WTC11 (cell line): ENCODE data around the gene PAIP2. TPM values are rescaled to one million over a fixed set of nuclear protein-coding genes. Genes with fewer than 3 reads are reported as not detected.

Source experiments
- ATAC-seq: fragments of 200-7000 bp; cut with Tn5 transposase; 2 replicates; pipeline ENCODE4 v1.10.0; 2021; ENCODE audit warnings: mild to moderate bottlenecking, moderate library complexity
- CTCF ChIA-PET: fragments of 300-600 bp; sonication (Branson Sonifier 250); formaldehyde crosslinking; loops from one replicate; lab custom pipeline; 2021; ENCODE audit warnings: antibody characterized with exemption; lab: Charles Lee
- POLR2A ChIA-PET: fragments of 350-600 bp; sonication (Branson Sonifier 250); formaldehyde crosslinking; loops from one replicate; lab custom pipeline; 2021; ENCODE audit warnings: antibody characterized with exemption; lab: Charles Lee
- DNase-seq: peaks from one replicate; pipeline ENCODE4 v3.0.0; 2021; ENCODE audit warnings: low spot score
- H3K27ac Mint-ChIP-seq: 2 replicates; pipeline ENCODE4 v1.8.0; 2021; ENCODE audit warnings: mixed read lengths
- H3K27me3 Mint-ChIP-seq: 2 replicates; pipeline ENCODE4 v1.8.0; 2021; ENCODE audit warnings: low read depth, mild to moderate bottlenecking, moderate library complexity, mixed read lengths
- H3K36me3 Mint-ChIP-seq: 2 replicates; pipeline ENCODE4 v1.8.0; 2021; ENCODE audit warnings: mixed read lengths
- H3K4me1 Mint-ChIP-seq: 2 replicates; pipeline ENCODE4 v1.8.0; 2022; ENCODE audit warnings: mixed read lengths
- H3K4me3 Mint-ChIP-seq: 2 replicates; pipeline ENCODE4 v1.8.0; 2021; ENCODE audit warnings: mild to moderate bottlenecking, moderate library complexity, mixed read lengths
- H3K9me3 Mint-ChIP-seq: 2 replicates; pipeline ENCODE4 v1.8.0; 2021; ENCODE audit warnings: mixed read lengths
- AFF4 ChIP-seq: sonication (generic); formaldehyde crosslinking; IDR thresholded peaks from 2 replicates; pipeline ENCODE4 v1.8.1; 2023; ENCODE audit warnings: mild to moderate bottlenecking, missing genetic modification reagents, borderline replicate concordance
- ATF6 ChIP-seq: sonication (generic); formaldehyde crosslinking; IDR thresholded peaks from 2 replicates; pipeline ENCODE4 v1.8.1; 2023; ENCODE audit warnings: mild to moderate bottlenecking, missing genetic modification reagents
- CREB1 ChIP-seq: sonication (generic); formaldehyde crosslinking; IDR thresholded peaks from 2 replicates; pipeline ENCODE4 v1.8.0; 2023; ENCODE audit warnings: mild to moderate bottlenecking, missing genetic modification reagents
- E2F4 ChIP-seq: sonication (generic); formaldehyde crosslinking; IDR thresholded peaks from 2 replicates; pipeline ENCODE4 v1.8.1; 2022; ENCODE audit warnings: low read depth, mild to moderate bottlenecking, moderate library complexity, missing genetic modification reagents, borderline replicate concordance
- EMX1 ChIP-seq: fragments of 250-450 bp; sonication (Bioruptor Pico); IDR thresholded peaks from 2 replicates; pipeline ENCODE4 v1.8.0; 2021; ENCODE audit warnings: mild to moderate bottlenecking
- HMGA2 ChIP-seq: fragments of 250-450 bp; sonication (Bioruptor Pico); IDR thresholded peaks from 2 replicates; pipeline ENCODE4 v1.4.0; 2021; ENCODE audit warnings: mild to moderate bottlenecking, moderate library complexity
- JAZF1 ChIP-seq: fragments of 250-450 bp; sonication (Bioruptor Pico); IDR thresholded peaks from 2 replicates; pipeline ENCODE4 v1.9.0; 2021; ENCODE audit warnings: moderate library complexity, mild to moderate bottlenecking, inconsistent platforms
- NFATC4 ChIP-seq: fragments of 250-450 bp; sonication (Bioruptor Pico); IDR thresholded peaks from 2 replicates; pipeline ENCODE4 v1.9.0; 2021; ENCODE audit warnings: mild to moderate bottlenecking
- NFYB ChIP-seq: sonication (generic); formaldehyde crosslinking; conservative IDR thresholded peaks from 2 replicates; pipeline ENCODE4 v1.8.0; 2022; ENCODE audit warnings: low read depth, missing genetic modification reagents
- NR3C1 ChIP-seq: sonication (generic); formaldehyde crosslinking; conservative IDR thresholded peaks from 2 replicates; pipeline ENCODE4 v1.8.1; 2023; ENCODE audit warnings: low read depth, mild to moderate bottlenecking, missing genetic modification reagents
- RELA ChIP-seq: sonication (generic); formaldehyde crosslinking; IDR thresholded peaks from 2 replicates; pipeline ENCODE4 v1.8.1; 2022; ENCODE audit warnings: missing genetic modification reagents, mild to moderate bottlenecking, borderline replicate concordance
- SP1 ChIP-seq: sonication (generic); formaldehyde crosslinking; conservative IDR thresholded peaks from 2 replicates; pipeline ENCODE4 v1.8.1; 2022; ENCODE audit warnings: missing genetic modification reagents
- ZNF138 ChIP-seq: sonication (generic); formaldehyde crosslinking; conservative IDR thresholded peaks from 2 replicates; pipeline ENCODE4 v1.8.1; 2022; ENCODE audit warnings: mild to moderate bottlenecking, moderate library complexity, missing genetic modification reagents
- ZNF263 ChIP-seq: sonication (generic); formaldehyde crosslinking; IDR thresholded peaks from 2 replicates; pipeline ENCODE4 v1.8.1; 2022; ENCODE audit warnings: low read depth, mild to moderate bottlenecking, moderate library complexity, missing genetic modification reagents
- ZNF423 ChIP-seq: fragments of 250-450 bp; sonication (Bioruptor Pico); IDR thresholded peaks from 2 replicates; pipeline ENCODE4 v2.1.2; 2022; ENCODE audit warnings: mild to moderate bottlenecking, moderate library complexity
- total RNA-seq: library from RNA; stranded (reverse); gene quantifications from 3 replicates; pipeline ENCODE4 v1.2.3, GENCODE V29; 2021
- TF ChIP-seq, protein P1 (sequence below): fragments of 250-450 bp; sonication (Bioruptor Pico); IDR thresholded peaks from 2 replicates; pipeline ENCODE4 v1.8.0; 2021; ENCODE audit warnings: mild to moderate bottlenecking
- TF ChIP-seq, protein P2 (sequence below): fragments of 250-450 bp; sonication (Bioruptor Pico); conservative IDR thresholded peaks from 2 replicates; pipeline ENCODE4 v1.9.0; 2021; ENCODE audit warnings: mild to moderate bottlenecking
- TF ChIP-seq, protein P3 (sequence below): sonication (generic); formaldehyde crosslinking; IDR thresholded peaks from 2 replicates; pipeline ENCODE4 v1.8.1; 2022; ENCODE audit warnings: mild to moderate bottlenecking, moderate library complexity, missing genetic modification reagents

Gene PAIP2
- total RNA-seq, 1 experiment from 2014 or later: 126 TPM

DNA sequence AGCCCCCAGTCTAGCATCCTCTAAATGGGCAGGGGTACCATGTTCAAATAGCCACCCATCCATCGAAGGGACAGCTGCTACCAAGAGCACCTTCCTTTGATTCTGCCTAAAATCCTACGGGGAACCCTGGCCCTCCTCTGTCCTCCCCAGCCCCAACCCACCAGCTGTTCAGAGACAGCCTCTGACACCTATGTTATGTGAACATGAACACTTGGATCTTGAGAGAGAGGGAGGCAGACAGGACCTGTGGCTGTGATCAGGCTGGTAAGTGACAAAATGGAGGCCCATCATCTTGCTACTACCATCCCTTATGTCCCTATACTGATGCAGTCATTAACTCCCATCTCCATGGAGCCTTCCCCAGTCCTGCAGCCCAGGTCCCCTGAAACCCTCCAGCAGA is 33.3 kb downstream of the PAIP2 start:
- Mint-ChIP-seq H3K9me3 (no peaks in the 10 kb centered on the region), H3K27ac (no peak overlapping the region), H3K27me3 (no peaks in the 10 kb centered on the region), H3K36me3 (peaks cover 18% of the 10 kb centered on the region), H3K4me3 (no peak overlapping the region), H3K4me1 (peaks cover 11% of the 10 kb centered on the region)
- TF ChIP-seq, protein P1, sequence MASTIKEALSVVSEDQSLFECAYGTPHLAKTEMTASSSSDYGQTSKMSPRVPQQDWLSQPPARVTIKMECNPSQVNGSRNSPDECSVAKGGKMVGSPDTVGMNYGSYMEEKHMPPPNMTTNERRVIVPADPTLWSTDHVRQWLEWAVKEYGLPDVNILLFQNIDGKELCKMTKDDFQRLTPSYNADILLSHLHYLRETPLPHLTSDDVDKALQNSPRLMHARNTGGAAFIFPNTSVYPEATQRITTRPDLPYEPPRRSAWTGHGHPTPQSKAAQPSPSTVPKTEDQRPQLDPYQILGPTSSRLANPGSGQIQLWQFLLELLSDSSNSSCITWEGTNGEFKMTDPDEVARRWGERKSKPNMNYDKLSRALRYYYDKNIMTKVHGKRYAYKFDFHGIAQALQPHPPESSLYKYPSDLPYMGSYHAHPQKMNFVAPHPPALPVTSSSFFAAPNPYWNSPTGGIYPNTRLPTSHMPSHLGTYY (CRISPR knock-in tag): no peak
- TF ChIP-seq, protein P2, sequence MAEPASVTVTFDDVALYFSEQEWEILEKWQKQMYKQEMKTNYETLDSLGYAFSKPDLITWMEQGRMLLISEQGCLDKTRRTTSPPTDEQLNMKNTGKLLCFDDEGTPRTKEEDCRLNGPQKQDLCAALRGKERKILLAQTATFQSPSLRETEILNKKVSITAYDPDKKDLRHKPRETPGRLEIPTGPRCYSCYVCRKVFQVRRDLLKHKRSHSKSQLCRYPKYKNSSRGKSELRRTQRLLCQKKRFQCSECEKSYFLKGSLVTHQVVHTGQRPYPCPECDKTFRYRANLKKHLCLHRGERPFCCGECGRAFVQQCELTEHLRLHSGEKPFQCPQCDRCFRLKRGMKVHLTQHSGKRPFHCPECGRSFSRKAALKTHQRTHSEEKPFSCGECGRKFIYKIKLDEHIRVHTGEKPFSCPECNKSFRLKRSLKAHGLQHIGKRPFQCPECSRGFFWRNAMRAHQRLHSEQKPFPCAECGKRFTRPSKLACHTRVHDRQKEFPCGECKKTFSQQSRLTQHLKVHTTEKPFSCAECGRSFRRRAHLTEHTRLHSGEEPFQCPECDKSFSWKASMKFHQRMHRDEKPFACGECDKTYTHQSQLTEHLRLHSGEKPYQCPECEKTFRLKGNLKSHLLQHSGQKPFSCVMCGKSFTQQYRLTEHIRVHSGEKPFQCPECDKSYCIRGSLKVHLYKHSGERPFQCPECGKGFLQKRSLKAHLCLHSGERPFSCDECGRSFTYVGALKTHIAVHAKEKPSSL (CRISPR knock-in tag): no peak
- TF ChIP-seq, protein P3, sequence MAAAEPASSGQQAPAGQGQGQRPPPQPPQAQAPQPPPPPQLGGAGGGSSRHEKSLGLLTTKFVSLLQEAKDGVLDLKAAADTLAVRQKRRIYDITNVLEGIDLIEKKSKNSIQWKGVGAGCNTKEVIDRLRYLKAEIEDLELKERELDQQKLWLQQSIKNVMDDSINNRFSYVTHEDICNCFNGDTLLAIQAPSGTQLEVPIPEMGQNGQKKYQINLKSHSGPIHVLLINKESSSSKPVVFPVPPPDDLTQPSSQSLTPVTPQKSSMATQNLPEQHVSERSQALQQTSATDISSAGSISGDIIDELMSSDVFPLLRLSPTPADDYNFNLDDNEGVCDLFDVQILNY (CRISPR knock-in tag): no peak
- ATAC-seq: no peak
- POLR2A ChIA-PET: interaction anchor here (0.5 to 1.6 kb wide), 3 partner anchors 13 to 82 kb away, joined by 3 to 4 read pairs (median 3); partner anchors contain the start of gene MATR3
- no peak for DNase-seq
- CTCF ChIA-PET: no interaction called here

DNA sequence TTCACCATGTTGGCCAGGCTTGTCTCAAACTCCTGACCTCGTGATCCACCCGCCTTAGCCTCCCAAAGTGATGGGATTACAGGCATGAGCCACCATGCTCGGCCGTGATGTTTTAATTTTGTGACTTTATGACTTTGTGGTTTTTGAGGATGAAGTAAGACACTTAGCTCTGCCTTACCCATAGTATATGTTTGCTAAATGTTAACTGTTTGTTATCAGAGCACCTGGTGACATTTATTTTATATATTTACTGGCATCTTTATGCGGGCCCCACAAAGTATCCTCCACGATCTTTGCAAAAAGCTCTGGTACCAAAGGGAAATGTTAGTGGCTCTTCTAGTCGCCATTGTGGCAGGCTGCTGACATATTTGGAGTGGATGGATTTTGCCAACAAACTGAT is 34.7 kb downstream of the PAIP2 start:
- Mint-ChIP-seq H3K9me3 (no peaks in the 10 kb centered on the region), H3K4me3 (no peak overlapping the region)
- POLR2A ChIA-PET: interaction anchor here (0.6 to 0.7 kb wide), 2 partner anchors 12 to 34 kb away, joined by 4 read pairs; no protein-coding TSS in a partner anchor
- ATAC-seq: no peak
- TF ChIP-seq, protein P1 (CRISPR knock-in tag): no peak
- TF ChIP-seq JAZF1 (CRISPR knock-in tag) (no peak), EMX1 (CRISPR knock-in tag) (no peak), ZNF263 (no peak), RELA (CRISPR knock-in tag) (no peak), HMGA2 (CRISPR knock-in tag) (no peak)
- TF ChIP-seq, protein P3 (CRISPR knock-in tag): no peak
- TF ChIP-seq, all 79 proteins: peak for 0
- H3K27me3 Mint-ChIP-seq: no peaks in the 10 kb centered on the region
- CTCF ChIA-PET: no interaction called here
- peaks cover 15% of the 10 kb centered on the region for H3K4me1 Mint-ChIP-seq
- H3K27ac Mint-ChIP-seq: no peak overlapping the region
- H3K36me3 Mint-ChIP-seq: peaks cover 18% of the 10 kb centered on the region
- no peak for DNase-seq

GRCh38 chr5:139377226-139377625 is 35.6 kb downstream of the PAIP2 start:
- DNase-seq (no peak), ATAC-seq (no peak)
- no peaks in the 10 kb centered on the region for H3K27me3 Mint-ChIP-seq
- POLR2A ChIA-PET: no interaction called here
- 0 out of 2 replicates have a peak overlapping the region, but pooled peaks have one; percentile 13 for H3K27ac Mint-ChIP-seq
- H3K4me3 Mint-ChIP-seq: no peak overlapping the region
- H3K4me1 Mint-ChIP-seq: peaks cover 15% of the 10 kb centered on the region
- CTCF ChIA-PET: interaction anchor here (1.8 kb wide), 1 partner anchor 15 kb away, joined by 8 read pairs; no protein-coding TSS in a partner anchor
- peaks cover 11% of the 10 kb centered on the region for H3K36me3 Mint-ChIP-seq
- no peaks in the 10 kb centered on the region for H3K9me3 Mint-ChIP-seq
- no peak for TF ChIP-seq ZNF138 (CRISPR knock-in tag)
- no peak for TF ChIP-seq SP1
- TF ChIP-seq NFATC4 (CRISPR knock-in tag): no peak
- TF ChIP-seq ATF6 (CRISPR knock-in tag): no peak
- no peak for TF ChIP-seq AFF4 (CRISPR knock-in tag)
- no peak for TF ChIP-seq E2F4
- TF ChIP-seq CREB1 (CRISPR knock-in tag): no peak
- TF ChIP-seq ZNF423: no peak
- TF ChIP-seq NFYB (CRISPR knock-in tag): no peak
- no peak for TF ChIP-seq NR3C1 (CRISPR knock-in tag)
